Stomach smooth muscle (tissue), 2 donors: ENCODE results near the gene NUDT2.
A peak's percentile ranks its signal among the peaks of the same experiment; 100 is the strongest.
"Not testable (repeated sequence)": the region's sequence is repeated elsewhere in the genome, so short reads cannot be mapped to it uniquely, and the experiment has no call there.

Source experiments
- H3K27ac ChIP-seq: one replicate; pipeline ENCODE4 v1.7.0; 2013; ENCODE audit warnings: mild to moderate bottlenecking, low read length, inconsistent platforms
- H3K27me3 ChIP-seq, 2 donors: one replicate each; pipeline ENCODE4 v1.7.0; 2013; ENCODE audit warnings: low read length in 2 of 2; ENCODE audit not compliant: insufficient read depth in 2 of 2, control insufficient read depth in 1 of 2
- H3K36me3 ChIP-seq, 2 donors: one replicate each; pipeline ENCODE4 v1.7.0; 2013; ENCODE audit warnings: low read length in 2 of 2; ENCODE audit not compliant: control insufficient read depth in 2 of 2, insufficient read depth in 2 of 2
- H3K4me1 ChIP-seq: one replicate; pipeline ENCODE4 v1.7.0; 2013; ENCODE audit warnings: low read length; ENCODE audit not compliant: control insufficient read depth, insufficient read depth
- H3K4me3 ChIP-seq, 2 donors: one replicate each; pipeline ENCODE4 v1.7.0; 2013; ENCODE audit warnings: low read length in 2 of 2
- H3K9ac ChIP-seq, 2 donors: one replicate each; pipeline ENCODE4 v1.7.0; 2013; ENCODE audit warnings: low read length in 2 of 2, mild to moderate bottlenecking in 1 of 2
- H3K9me3 ChIP-seq, 2 donors: one replicate each; pipeline ENCODE4 v1.7.0; 2013; ENCODE audit warnings: low read length in 2 of 2; ENCODE audit not compliant: control insufficient read depth in 2 of 2
- donor health status: healthy.
- donor health status: Pancreatic carcinoma.

The NUDT2 gene

GRCh38 chr9:34352122-34352652, 22.8 kb downstream of the NUDT2 start:
- not testable (repeated sequence) for H3K27me3 ChIP-seq, H3K4me1 ChIP-seq, H3K9me3 ChIP-seq, H3K36me3 ChIP-seq, H3K27ac ChIP-seq, H3K9ac ChIP-seq, H3K4me3 ChIP-seq

GRCh38 chr9:34352957-34353356, 23.6 kb downstream of the NUDT2 start:
- H3K36me3 ChIP-seq, H3K4me3 ChIP-seq, H3K9ac ChIP-seq, H3K27ac ChIP-seq, H3K9me3 ChIP-seq, H3K4me1 ChIP-seq, H3K27me3 ChIP-seq: not testable (repeated sequence)

GRCh38 chr9:34362614-34363214, 33.3 kb downstream of the NUDT2 start:
- Histone ChIP-seq H3K27ac (no peak overlapping the region), H3K27me3 (no peaks in the 10 kb centered on the region), H3K9me3 (no peaks in the 10 kb centered on the region), H3K36me3 (peaks cover 0 to 6% of the 10 kb centered on the region in 2 donors), H3K4me3 (no peak overlapping the region), H3K4me1 (peaks cover 9% of the 10 kb centered on the region), H3K9ac (no peak overlapping the region)

GRCh38 chr9:34363619-34364351, 34.4 kb downstream of the NUDT2 start:
- Histone ChIP-seq H3K27ac (peak overlapping the region; percentile 11), H3K9ac (no peak overlapping the region), H3K36me3 (peaks cover 0 to 8% of the 10 kb centered on the region in 2 donors), H3K27me3 (no peaks in the 10 kb centered on the region), H3K4me3 (no peak overlapping the region), H3K9me3 (no peaks in the 10 kb centered on the region), H3K4me1 (peaks cover 9% of the 10 kb centered on the region)

GRCh38 chr9:34365282-34365681, 35.9 kb downstream of the NUDT2 start:
- H3K27me3 ChIP-seq, result no peaks in the 10 kb centered on the region
- no peak overlapping the region for H3K4me3 ChIP-seq
- no peaks in the 10 kb centered on the region for H3K9me3 ChIP-seq
- H3K27ac ChIP-seq, result no peak overlapping the region
- H3K4me1 ChIP-seq, result peaks cover 14% of the 10 kb centered on the region
- no peak overlapping the region for H3K9ac ChIP-seq
- peaks cover 8 to 17% of the 10 kb centered on the region in 2 donors for H3K36me3 ChIP-seq

GRCh38 chr9:34366365-34366764, 37.0 kb downstream of the NUDT2 start:
- Histone ChIP-seq H3K4me3 (no peak overlapping the region), H3K9ac (no peak overlapping the region), H3K27ac (no peak overlapping the region), H3K9me3 (no peaks in the 10 kb centered on the region), H3K36me3 (peaks cover 14 to 28% of the 10 kb centered on the region in 2 donors), H3K4me1 (peaks cover 14% of the 10 kb centered on the region), H3K27me3 (no peaks in the 10 kb centered on the region)

- not testable (repeated sequence) for H3K9me3 ChIP-seq, H3K27ac ChIP-seq, H3K9ac ChIP-seq, H3K27me3 ChIP-seq, H3K4me3 ChIP-seq
- H3K4me1 ChIP-seq, result peaks cover 14% of the 10 kb centered on the region
- H3K36me3 ChIP-seq, result peaks cover 19 to 34% of the 10 kb centered on the region in 2 donors
Observed at GRCh38 chr9:34367751-34368410, 38.5 kb downstream of the NUDT2 start.

GRCh38 chr9:34368796-34369195, 39.4 kb downstream of the NUDT2 start:
- not testable (repeated sequence) for H3K27ac ChIP-seq, H3K9ac ChIP-seq, H3K9me3 ChIP-seq, H3K27me3 ChIP-seq, H3K4me3 ChIP-seq
- Histone ChIP-seq H3K4me1 (peaks cover 16% of the 10 kb centered on the region), H3K36me3 (peaks cover 19 to 33% of the 10 kb centered on the region in 2 donors)

- Histone ChIP-seq H3K9me3 (no peaks in the 10 kb centered on the region), H3K36me3 (peaks cover 19 to 32% of the 10 kb centered on the region in 2 donors), H3K4me3 (no peak overlapping the region), H3K9ac (no peak overlapping the region), H3K27me3 (no peaks in the 10 kb centered on the region), H3K4me1 (peaks cover 18% of the 10 kb centered on the region), H3K27ac (peak overlapping the region; percentile 18)
Observed at GRCh38 chr9:34369636-34370035, 40.3 kb downstream of the NUDT2 start.

- peaks cover 23% of the 10 kb centered on the region for H3K4me1 ChIP-seq
- peaks cover 19 to 32% of the 10 kb centered on the region in 2 donors for H3K36me3 ChIP-seq
- no peak overlapping the region for H3K4me3 ChIP-seq
- no peaks in the 10 kb centered on the region for H3K27me3 ChIP-seq
- H3K9me3 ChIP-seq, result no peaks in the 10 kb centered on the region
- H3K9ac ChIP-seq, result no peak overlapping the region
- peak overlapping the region; percentile 18 for H3K27ac ChIP-seq
Observed at GRCh38 chr9:34370335-34370969, 41.1 kb downstream of the NUDT2 start.
